PFSK-1 (cell line): ENCODE results near the gene MTHFD2L.

Experiments
- FOXP2 ChIP-seq: optimal IDR thresholded peaks from 2 replicates; pipeline ENCODE3; 2011; ENCODE audit warnings: borderline replicate concordance, control low read depth, inconsistent platforms; ENCODE audit not compliant: insufficient read depth; ENCODE audit errors: extremely low read length, extremely low read depth
- POLR2AphosphoS5 ChIP-seq: IDR thresholded peaks from 2 replicates; pipeline ENCODE4 v1.6.1; 2012; ENCODE audit warnings: low read depth, mild to moderate bottlenecking, control low read depth, low read length, moderate library complexity
- REST ChIP-seq, 2 experiments: IDR thresholded peaks; 2 replicates each; pipeline versions ENCODE4 v1.6.1 to v1.8.0; 2011 to 2012; ENCODE audit warnings: low read depth in 2 of 2, low read length in 2 of 2, control low read depth in 1 of 2, inconsistent platforms in 1 of 2, mild to moderate bottlenecking in 1 of 2, moderate library complexity in 1 of 2; ENCODE audit not compliant: insufficient read depth in 1 of 2
- SIN3A ChIP-seq: IDR thresholded peaks from 2 replicates; pipeline ENCODE4 v1.6.1; 2012; ENCODE audit warnings: mild to moderate bottlenecking, low read length, moderate library complexity, borderline replicate concordance; ENCODE audit not compliant: insufficient read depth
- TAF1 ChIP-seq: IDR thresholded peaks from 2 replicates; pipeline ENCODE4 v1.6.1; 2012; ENCODE audit warnings: low read length, control low read depth, borderline replicate concordance; ENCODE audit not compliant: insufficient read depth

The MTHFD2L gene

DNA sequence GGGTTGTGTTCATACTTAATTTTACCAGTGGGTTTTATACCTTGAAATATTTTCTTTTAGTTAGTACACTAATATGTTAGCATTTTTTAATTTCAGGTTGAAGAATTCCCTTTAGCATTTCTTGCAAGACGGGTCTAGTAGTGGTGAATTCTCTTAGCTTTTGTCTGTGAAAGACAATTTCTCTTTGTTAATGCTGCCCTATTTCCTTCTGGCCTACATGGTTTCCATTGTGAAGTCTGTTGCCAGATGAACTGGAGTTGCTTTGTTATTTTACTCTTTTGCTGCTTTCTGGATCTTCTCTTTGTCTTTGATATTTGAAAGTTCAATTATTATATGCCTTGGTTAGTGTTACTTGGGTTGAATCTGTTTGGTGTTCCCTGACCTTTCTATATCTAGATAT is 25.0 kb upstream of the MTHFD2L start:
- TF ChIP-seq REST (IDR thresholded peaks at IDR 0.05; ENCODE audit: insufficient read depth in 1 of 2, low read depth in 2 of 2, low read length in 2 of 2) (no peak), POLR2AphosphoS5 (no peak), TAF1 (no peak), SIN3A (no peak), FOXP2 (no peak)

GRCh38 chr4:74133786-74134499 is 24.0 kb upstream of the MTHFD2L start:
- TF ChIP-seq TAF1 (no peak), SIN3A (no peak), FOXP2 (no peak), POLR2AphosphoS5 (no peak), REST (IDR thresholded peaks at IDR 0.05; ENCODE audit: insufficient read depth in 1 of 2, low read depth in 2 of 2, low read length in 2 of 2) (no peak)

DNA sequence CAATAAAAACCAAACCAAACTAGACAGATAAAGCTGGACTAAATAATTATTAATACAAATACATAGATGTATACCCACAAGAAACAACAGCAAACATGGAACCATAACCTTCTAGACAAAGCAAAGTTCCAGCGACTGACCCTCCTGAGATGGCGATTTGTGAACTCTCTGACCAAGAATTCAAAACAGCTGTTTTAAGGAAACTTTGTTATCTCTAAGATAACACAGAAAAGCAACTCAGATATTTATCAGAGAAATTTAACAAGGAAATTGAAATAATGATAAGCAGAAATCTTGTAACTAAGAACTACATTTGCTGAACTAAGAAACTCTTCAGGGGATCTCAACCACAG is 23.4 kb upstream of the MTHFD2L start:
- no peak for TF ChIP-seq POLR2AphosphoS5
- no peak for TF ChIP-seq SIN3A
- no peak for TF ChIP-seq REST (IDR thresholded peaks at IDR 0.05; ENCODE audit: insufficient read depth in 1 of 2, low read depth in 2 of 2, low read length in 2 of 2)
- no peak for TF ChIP-seq TAF1
- no peak for TF ChIP-seq FOXP2

GRCh38 chr4:74146581-74147129 is 11.3 kb upstream of the MTHFD2L start:
- TF ChIP-seq FOXP2 (no peak), REST (IDR thresholded peaks at IDR 0.05; ENCODE audit: insufficient read depth in 1 of 2, low read depth in 2 of 2, low read length in 2 of 2) (no peak), SIN3A (no peak), POLR2AphosphoS5 (no peak), TAF1 (no peak)

DNA sequence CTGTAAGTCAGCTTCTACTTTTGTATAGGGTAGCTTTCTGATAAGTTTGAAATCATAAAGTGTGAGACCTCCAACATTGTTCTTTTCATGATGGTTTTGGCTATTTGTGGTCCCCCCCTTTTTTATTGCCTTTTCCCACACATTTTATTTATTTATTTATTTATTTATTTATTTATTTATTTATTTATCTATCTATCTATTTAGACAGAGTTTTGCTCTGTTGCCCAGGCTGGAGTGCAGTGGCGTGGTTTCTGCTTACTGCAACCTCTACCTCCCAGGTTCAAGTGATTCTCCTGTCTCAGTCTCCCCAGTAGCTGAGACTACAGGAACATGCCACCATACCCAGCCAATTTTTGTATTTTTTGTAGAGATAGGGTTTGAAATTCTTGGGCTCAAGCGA is 9.7 kb upstream of the MTHFD2L start:
- TF ChIP-seq SIN3A (no peak), POLR2AphosphoS5 (no peak), REST (IDR thresholded peaks at IDR 0.05; ENCODE audit: insufficient read depth in 1 of 2, low read depth in 2 of 2, low read length in 2 of 2) (no peak), FOXP2 (no peak), TAF1 (no peak)
